Measurements from ENCODE around the gene TBC1D1.

The TBC1D1 gene

DNA sequence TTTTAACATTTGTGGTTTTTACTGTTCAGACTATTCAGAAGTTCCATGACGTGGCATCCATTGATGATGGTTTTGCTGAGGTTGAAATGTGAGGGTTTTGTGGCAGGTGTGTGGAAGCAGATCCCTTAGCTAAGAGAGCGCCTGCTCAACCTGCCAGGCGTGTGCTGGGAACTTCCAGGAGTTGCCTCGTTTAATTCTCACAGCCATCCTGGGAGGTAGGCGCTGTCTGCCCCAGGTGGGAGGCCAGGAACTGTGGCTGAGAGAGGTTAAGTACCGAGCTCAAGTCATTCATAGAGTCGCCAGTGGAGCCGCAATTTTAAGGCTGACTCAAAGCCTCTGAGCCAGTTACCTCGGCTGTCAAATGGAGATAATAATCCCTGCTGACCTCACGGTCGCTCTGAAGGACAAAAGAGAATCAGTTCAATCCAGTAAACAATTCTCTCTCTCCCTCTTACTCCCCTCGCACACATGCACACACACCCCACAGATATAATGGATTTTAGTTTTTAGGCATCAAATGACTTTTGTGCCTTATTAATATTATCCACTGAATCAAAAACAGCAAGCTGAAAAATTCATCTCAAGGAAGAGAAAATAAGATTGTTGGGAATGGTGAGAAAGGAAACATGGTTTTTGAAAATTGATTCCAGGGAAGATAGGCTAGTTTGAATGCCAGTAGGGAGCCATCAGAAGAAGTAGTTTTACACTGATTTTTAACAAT, 240.6 kb downstream of the TBC1D1 start:
- no peak for DNase-seq

DNA sequence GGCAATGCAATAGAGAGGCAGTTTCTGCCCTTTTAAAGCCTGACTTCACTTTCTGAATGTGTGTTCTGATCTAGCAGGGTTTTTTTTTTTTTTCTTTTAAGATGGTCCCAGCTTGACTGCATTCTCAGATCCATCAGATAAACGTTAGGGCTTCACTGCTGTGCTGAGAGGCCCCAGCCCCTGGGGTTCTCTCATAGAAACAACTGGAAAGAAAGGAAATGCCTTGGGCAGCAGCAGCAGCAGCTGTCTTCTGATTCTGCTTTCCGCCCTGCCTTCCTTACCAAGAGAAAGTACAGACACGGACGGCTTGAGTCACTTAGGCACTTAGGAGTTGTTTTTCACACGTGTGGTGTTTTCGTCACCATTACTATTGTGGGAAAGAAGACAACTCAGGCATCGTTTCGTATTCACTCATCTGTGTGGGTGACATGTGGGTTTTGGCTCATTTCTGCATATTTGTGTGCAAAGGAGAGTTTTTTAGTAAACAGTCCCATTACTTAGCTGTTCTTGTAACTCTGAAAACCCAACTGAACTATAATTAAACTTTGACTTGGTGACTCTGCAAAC, 241.3 kb downstream of the TBC1D1 start:
- peak; percentile 93 for DNase-seq

DNA sequence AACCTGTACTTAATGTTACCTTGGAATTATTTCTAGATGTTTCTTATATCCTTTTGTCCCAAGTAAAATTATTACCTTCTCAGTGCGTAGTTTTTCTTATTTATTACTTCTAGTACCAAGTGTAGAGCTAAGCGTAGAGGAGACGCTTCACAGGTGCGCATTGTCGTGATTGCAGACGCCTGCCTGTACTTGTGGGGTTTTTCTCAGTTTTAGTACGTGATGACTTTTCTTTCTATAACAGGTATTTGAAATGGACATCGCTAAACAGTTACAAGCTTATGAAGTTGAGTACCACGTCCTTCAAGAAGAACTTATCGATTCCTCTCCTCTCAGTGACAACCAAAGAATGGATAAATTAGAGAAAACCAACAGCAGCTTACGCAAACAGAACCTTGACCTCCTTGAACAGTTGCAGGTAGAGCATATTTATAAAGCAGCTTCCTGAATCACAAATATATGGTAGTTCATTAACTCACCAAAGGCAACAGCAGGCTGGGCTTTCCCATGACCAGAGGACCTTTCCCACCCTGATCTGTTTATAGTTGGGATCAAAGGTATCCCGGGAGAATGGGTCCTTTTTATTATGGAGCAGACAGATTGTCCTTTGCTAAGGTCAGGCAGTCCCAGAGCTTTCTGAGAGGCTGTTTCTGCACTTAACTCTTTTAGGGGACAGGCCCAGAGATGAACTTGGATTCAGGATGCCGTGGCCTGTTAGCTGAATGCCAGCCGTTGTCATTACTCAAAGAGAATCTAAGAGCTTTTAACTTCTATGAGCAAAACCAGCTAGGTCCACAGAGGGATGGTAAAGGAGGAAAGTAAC, 242.2 kb downstream of the TBC1D1 start:
- no peak for DNase-seq

DNA sequence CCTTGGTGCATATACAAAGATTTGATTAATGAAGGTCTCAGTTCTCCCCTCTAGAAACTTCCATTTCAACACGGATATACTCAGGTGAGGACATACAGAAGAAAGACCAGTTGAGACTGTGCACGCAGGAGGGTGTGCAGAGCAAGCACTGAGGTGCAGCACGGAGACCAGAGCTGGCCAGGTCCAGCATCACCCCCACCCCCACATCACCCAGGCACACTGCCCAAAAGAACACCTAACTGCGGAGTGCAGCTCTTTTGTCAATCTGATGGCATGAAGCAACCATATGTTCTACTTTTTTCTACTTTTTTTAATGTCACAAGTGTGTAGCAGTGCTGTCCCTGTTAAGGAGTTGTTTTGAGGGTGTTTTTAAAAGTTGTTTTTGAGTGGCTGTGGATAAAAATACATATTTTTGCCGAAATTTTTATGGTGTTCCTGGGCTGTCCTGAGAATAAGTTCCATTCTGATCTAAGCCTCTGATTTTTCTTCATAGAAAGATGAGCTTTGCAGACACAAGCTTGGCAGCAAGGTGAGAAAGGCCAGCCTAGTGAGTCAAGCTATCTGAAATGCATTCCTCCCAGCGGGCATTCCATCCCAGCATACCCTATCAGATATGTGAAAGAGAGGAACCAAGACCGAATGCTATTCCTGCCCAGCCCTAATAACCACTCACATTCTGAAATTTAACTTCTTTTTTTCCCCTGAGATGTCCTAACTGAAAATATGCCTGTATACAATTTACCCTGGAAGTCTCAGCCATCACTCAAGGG, 243.0 kb downstream of the TBC1D1 start:
- no peak for DNase-seq

DNA sequence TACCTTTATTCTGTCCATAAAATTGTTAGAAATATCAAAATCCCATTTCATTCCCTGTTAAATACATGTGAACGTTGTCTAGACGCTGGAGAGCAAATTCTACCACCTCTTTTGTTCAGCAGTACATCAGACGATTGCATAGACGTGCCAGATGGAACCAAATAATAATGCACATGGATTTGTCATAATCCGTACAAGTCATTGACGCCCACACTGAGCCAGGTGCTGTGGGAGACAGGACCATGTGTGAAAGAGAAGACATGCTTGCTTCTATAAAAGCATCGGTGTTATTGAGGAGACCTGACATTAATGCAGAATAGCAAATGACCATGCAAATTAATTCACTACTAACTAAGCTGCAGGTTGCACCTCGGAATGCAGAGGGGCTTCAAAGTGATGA, 244.3 kb downstream of the TBC1D1 start:
- no peak for DNase-seq

DNA sequence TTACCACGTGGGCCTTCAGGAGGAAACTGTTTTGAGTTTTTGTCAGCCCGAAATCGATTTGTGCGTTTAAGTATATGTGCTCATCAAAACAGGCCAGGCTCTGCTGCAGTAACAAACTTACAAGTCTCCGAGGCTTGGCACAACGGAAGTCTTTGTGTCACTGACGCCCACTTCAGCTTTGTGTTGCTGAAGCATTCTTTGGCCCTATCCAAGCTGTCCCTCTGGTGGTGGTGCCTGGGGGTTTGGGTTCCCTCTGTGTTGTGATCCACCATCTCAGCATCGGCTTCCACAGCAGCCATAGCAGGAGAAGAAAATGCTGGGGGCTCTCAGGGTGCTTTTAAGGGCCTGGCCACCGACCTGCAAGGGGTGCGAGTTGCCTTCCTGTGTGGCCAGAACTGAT, 245.7 kb downstream of the TBC1D1 start:
- no peak for DNase-seq

DNA sequence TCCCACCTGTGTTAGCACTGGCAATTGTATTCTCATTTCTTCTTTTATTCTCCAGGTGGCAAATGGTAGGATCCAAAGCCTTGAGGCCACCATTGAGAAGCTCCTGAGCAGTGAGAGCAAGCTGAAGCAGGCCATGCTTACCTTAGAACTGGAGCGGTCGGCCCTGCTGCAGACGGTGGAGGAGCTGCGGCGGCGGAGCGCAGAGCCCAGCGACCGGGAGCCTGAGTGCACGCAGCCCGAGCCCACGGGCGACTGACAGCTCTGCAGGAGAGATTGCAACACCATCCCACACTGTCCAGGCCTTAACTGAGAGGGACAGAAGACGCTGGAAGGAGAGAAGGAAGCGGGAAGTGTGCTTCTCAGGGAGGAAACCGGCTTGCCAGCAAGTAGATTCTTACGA, 246.2 kb downstream of the TBC1D1 start:
- DNase-seq = no peak

DNA sequence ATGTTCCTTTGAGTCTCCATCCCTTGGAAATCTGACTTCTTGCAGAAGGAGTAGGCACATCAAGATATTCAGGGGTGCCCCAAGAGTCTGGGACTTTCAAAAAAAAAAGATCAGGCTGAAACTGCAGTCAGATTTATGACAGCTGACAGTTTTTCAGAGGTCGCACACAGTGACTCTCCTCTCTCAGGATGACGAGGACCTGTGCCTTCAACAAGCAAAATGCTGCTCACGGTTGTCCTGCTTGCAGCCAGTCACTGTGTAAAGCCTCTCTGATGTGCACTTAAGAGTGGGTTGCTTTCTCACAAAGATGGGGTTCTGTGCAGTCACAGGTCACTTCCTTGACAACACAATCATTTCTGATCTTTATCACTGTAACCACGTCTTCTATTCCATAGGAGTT, 247.5 kb downstream of the TBC1D1 start:
- DNase-seq = no peak

DNA sequence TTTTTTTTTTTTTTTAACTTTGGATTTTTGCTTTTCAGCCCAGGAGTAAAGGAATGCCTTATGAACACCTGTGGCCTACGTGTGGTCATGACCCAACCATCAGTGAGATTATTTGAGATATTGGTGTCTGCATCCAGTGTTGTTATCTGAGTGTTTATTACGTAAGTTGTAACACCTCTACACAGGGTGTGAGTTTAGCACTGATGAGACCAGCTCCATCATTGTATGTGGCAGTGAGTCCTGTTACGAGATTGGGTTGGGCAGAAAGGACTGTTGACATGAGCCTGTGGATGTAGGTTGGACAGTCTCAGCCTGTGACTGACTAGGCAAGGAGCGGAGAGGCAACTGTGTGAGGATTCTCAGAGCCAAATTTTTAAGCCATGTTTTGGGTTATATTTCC, 248.3 kb downstream of the TBC1D1 start:
- DNase-seq = no peak

DNA sequence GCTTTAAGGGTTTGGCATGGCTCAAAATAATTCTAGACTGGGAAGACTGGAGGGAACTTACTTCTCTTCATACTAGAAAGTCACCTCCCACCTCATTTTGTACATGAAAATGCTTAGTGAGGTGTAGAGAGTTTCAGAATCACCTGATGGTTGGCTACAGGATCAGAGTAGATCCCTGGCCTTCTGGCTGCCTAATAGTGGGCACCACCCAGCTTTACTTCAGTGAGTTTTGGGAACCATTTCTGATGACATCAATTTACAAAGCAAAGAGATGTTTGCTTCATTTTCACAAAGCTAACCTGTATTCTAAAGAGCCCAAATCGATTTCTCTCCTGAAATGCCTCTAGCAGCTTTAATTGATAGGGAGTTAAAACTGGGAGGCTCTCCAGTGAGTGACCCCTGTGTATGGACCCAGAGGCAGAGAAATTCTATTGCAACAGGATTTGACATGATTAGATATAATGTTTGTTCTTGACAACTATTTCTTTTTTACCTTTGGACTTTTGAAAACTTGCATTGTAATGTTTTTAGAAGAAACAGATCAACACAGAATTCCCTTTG, 249.8 kb downstream of the TBC1D1 start:
- no peak for DNase-seq

DNA sequence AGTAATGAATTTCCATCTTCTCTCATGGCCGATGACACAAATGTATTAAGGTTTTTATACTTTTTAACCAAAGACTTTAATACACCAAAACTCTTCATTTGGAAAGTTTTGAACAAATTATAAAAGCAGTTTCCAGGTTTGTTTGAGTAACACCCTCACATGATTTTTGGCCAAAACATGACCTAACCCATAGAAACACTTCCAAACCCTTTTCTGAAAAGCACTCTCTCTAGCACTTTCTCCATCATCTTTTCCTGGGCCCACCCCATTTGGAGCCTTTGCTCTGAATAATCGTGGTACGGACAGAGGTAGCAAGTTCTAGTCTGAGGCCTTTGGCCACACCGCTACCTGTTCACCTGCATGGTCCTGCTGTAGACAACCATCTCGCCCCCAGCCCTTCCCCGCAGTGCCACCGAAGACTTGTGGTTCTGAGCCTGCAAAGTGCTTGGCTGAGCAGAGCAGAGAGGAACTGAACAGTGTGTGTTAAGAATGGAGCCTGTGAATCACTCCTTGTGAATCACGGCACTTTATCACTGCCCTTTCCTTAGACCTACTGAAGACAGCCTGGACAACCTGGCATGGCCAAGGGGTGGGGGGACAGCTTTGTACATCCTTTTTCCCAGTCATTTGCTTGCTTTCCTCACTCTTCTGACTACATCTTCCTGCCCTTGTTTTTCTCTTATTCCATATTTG, 251.1 kb downstream of the TBC1D1 start:
- DNase-seq = peak; percentile 49

DNA sequence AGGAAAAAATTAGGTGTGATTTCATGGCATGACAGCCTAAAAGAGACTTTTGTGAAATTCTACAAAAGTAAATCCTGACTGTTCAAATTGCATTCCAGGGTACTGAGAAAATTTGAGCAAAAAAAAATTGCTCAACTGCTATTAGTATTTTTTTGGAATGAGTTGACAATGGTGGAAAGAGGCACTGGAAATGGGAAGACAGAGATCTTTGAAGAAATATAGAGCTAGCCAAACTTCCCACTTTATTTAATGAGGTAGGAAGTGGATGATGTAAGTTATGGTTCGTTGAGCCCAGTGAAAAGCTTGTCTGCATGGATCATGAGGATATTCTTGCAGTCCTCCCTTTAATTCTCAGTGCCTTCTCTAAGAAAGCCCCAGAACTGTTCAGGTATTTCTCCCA, 253.1 kb downstream of the TBC1D1 start:
- DNase-seq = no peak

DNA sequence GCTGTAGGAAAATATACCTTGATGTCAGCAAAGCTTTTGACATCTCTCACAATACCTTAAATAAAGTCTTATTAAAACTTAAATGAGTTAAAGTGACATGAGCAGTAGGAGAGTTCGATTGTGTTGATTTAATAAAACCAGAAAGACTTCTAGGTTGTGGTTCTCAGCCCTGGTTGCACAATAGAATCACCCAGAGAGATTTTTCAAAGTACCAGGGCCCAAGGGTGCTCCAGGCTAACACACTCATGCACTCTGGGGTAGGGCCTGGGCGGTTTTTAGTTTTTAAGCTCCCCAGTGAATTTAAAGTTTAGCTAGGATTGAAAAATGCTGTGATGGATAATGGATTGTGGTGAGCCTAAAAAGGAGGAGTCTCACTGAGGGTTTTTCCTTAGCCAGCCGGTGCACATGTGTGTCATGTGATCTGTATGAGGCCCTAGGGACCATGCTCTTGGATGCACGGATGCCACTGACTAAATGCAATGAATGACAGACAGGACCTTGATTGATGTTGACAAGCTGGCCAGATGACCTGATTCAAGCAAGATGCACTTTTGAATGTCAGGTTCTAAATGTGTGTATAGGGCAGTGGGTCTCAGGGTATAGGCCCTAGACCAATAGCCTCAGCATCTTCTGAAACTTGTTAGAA, 254.3 kb downstream of the TBC1D1 start:
- DNase-seq = no peak

DNA sequence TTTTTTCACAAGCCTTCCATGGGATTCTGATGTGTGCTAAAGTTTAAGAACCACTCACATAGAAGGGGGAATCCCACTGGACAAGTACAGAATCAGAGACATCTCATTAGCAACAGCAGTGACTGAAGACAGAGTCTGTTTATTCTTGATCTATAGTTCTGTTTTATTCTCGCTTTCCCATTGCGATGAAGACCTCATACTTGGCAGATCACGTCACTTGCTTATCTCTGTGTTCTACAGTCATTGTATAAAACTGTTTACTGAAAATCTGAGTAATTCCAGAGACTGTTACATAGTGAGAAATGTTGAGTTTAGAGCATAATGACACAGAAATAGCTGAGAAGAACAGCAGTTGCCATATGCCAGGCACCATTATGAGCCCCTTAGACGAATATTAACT, 254.9 kb downstream of the TBC1D1 start:
- peak; percentile 48 for DNase-seq

DNA sequence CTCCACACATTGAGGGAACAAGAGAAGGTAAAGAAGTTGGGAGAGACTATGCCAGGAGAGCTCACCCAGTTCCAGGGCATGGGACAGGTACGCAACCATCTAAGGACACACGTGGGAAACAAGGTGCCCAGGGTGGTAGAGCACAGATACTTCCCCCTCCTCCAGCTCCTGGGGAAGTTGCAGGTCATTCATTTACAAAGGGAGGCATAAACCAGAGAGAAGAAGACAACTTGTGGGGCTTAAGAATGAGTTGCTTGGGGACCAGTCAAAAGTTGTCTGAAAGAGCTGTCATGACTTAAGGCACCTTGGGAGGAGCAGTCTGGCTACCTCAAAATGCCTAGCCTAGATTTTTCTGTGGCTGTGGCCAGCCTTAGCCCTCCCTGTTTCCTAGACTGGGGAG, 255.5 kb downstream of the TBC1D1 start:
- DNase-seq = no peak

DNA sequence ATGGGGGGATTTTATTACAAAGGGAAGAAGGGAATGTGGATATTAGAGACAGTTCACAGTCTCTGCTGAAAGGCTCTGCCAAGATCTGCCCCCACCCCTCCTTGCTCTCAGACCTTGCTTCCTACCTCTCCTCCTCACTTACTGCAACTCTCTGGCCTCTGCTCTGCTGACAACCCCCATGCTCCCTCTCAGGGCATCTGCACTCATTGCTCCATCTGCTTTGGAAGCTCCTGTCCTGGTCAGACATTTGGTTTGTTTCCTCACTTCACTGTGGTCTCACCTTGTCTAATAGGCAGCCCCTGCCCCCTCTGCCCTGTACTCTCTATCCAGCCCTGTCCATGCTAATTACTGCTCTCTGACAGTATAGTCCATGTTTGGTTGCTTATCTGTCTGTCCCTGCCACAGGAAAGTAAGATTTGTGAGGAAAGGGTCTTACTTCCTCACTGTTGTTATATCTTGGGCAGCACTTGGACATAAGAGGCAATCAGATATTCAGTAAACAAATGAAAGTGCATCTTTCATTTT, 258.6 kb downstream of the TBC1D1 start:
- DNase-seq = no peak

DNA sequence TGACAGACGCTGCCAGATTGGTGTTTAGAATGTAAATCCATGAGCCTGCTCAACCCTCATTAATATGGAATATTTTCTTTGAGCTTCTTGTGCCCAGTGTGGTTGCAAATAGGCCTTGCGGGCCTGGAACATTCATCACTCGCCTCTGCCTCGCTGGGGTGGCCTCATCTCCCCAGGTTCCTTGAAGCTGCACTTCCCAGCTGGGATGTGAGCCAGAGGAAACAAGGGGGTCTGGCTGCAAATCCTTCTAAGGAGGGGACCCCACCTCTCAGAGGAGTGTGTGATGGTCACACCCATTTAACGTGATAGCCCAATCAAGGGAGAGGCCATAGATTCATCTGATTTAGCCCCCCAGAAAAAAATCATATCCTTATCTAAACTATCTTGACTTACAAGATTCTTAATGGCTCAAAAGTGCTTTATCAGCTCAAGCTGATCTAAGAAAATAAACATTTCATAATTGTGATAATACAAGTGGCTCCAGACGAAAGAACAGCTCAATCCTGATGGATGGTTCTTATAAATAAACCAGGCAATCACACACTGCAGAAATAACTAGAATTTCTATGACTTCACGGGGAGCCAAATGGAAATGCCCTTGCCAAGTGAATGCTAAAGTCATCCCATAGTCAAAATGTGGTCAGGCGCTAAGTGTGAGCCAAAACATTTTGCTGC, 259.2 kb downstream of the TBC1D1 start:
- DNase-seq = peak; percentile 80

DNA sequence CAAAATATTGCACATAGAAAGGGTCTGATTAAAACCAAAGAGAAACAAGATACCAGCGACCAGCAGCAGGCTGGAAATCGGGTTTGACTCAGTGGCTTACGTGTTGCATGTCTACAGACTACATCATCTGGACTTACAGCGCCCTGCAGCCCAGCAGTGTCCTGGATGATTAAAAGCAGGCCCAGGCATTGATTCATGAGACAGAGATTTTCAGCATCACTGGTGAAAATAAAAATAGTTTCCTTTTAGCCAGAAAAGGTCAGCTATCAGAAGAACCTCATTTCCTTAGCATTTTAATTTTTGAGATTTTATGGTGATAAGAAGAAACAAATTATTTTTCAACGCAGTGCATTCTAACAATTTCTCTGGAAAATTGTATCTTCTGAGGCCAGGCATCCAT, 259.9 kb downstream of the TBC1D1 start:
- peak; percentile 89 for DNase-seq

DNA sequence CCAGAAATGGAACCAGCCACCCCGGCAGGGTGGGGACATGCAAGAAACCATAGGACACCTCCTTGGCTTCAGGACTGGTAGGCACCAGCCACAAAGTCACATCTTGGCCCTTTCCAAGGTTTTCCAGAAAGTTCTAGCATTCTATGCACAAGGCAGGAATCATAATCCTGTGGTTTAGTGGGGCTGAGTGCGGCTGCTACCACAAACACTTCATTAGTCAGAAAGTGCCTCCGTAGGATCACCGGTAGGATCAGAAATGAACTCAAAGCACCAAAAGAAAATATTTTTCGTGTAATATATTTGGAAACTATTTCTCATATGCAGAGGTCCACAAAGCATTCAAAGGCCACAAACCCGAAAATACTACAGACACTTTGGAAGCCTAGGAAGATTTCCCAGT, 261.0 kb downstream of the TBC1D1 start:
- DNase-seq = peak; percentile 44

DNA sequence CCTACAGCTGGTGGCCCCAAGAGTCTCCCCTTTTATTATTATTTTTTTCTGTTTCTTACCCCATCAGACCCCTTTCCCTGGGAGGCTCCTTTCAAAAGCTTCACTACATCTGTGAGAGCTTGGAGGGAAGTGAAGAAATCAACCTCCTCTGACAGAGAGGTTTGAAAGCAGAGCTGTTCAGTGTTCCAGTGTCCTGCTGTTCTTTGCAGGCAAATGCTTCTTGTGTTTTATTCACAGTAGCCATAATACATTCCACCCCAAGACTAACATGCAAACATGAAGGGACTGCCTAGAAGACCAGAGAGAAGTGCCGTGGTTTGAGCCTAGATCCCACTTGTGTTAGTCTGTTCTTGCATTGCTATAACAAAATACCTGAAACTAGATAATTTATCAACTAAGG, 261.4 kb downstream of the TBC1D1 start:
- DNase-seq = no peak
